IMR-90 (cell line): ENCODE measurements around the gene CTCFL. TPM values are rescaled to one million over a fixed set of nuclear protein-coding genes. Genes with fewer than 3 reads are reported as not detected.

ENCODE experiments used
- ATAC-seq: fragments of 200-7000 bp; cut with Tn5 transposase; 2 replicates; pipeline ENCODE4 v1.9.1; 2020; ENCODE audit warnings: low read depth, mild to moderate bottlenecking, moderate library complexity
- BruUV-seq: library from RNA; stranded (reverse); fragments of 400-500 nt; replicated peaks from 2 replicates; lab custom pipeline; 2021; lab: Mats Ljungman, UMichigan
- CTCF ChIA-PET: fragments of 300-600 bp; formaldehyde crosslinking; extraction: SDS; loops from one replicate; lab custom pipeline; 2021; ENCODE audit warnings: antibody characterized with exemption; lab: Yijun Ruan, JAX
- POLR2A ChIA-PET: fragments of 300-600 bp; sonication (Branson Sonifier 250); formaldehyde crosslinking; loops from one replicate; lab custom pipeline; 2022; ENCODE audit warnings: antibody characterized with exemption; ENCODE audit not compliant: unreplicated experiment; lab: Charles Lee
- DNase-seq: peaks from one replicate; pipeline ENCODE4 v3.0.0; 2013
- H2AFZ ChIP-seq: replicated peaks from 2 replicates; pipeline ENCODE3; 2013; ENCODE audit warnings: low read length, mild to moderate bottlenecking; ENCODE audit not compliant: poor library complexity
- H2AK5ac ChIP-seq: 2 replicates; pipeline ENCODE4 v1.6.1; 2013; ENCODE audit warnings: low read depth, low read length, inconsistent platforms
- H2AK9ac ChIP-seq: replicated peaks from 2 replicates; pipeline ENCODE3; 2013; ENCODE audit warnings: mild to moderate bottlenecking, low read depth, low read length, moderate library complexity; ENCODE audit not compliant: poor library complexity
- H2BK120ac ChIP-seq: 2 replicates; pipeline ENCODE4 v1.6.1; 2013; ENCODE audit warnings: low read depth, low read length, inconsistent platforms
- H2BK15ac ChIP-seq: 3 replicates; pipeline ENCODE4 v1.6.1; 2013; ENCODE audit warnings: low read depth, low read length, inconsistent platforms
- H2BK20ac ChIP-seq: 2 replicates; pipeline ENCODE4 v1.6.1; 2013; ENCODE audit warnings: low read depth, mild to moderate bottlenecking, inconsistent platforms, low read length, moderate library complexity
- H2BK5ac ChIP-seq: 2 replicates; pipeline ENCODE4 v1.6.1; 2013; ENCODE audit warnings: mild to moderate bottlenecking, low read depth, low read length, inconsistent platforms; ENCODE audit not compliant: poor library complexity, severe bottlenecking
- H3K14ac ChIP-seq: replicated peaks from 2 replicates; pipeline ENCODE4 v1.6.1; 2013; ENCODE audit warnings: low read depth, low read length, inconsistent platforms
- H3K18ac ChIP-seq: 2 replicates; pipeline ENCODE4 v1.6.1; 2013; ENCODE audit warnings: low read depth, low read length, control low read depth
- H3K23ac ChIP-seq: 2 replicates; pipeline ENCODE4 v1.6.1; 2013; ENCODE audit warnings: low read depth, low read length, inconsistent platforms
- H3K27ac ChIP-seq: 2 replicates; pipeline ENCODE4 v1.5.1; 2013; ENCODE audit warnings: mild to moderate bottlenecking, control low read depth, low read length; ENCODE audit not compliant: insufficient read depth
- H3K27me3 ChIP-seq: 2 replicates; pipeline ENCODE4 v1.6.1; 2013; ENCODE audit warnings: low read length; ENCODE audit not compliant: control insufficient read depth, insufficient read depth
- H3K36me3 ChIP-seq: 2 replicates; pipeline ENCODE4 v1.6.1; 2013; ENCODE audit warnings: low read length, mixed read lengths; ENCODE audit not compliant: control insufficient read depth, insufficient read depth
- H3K4ac ChIP-seq: 2 replicates; pipeline ENCODE4 v1.6.1; 2013; ENCODE audit warnings: low read depth, low read length, inconsistent platforms
- H3K4me1 ChIP-seq: 2 replicates; pipeline ENCODE4 v1.6.1; 2013; ENCODE audit warnings: low read length, mixed read lengths; ENCODE audit not compliant: control insufficient read depth, insufficient read depth
- H3K4me2 ChIP-seq: 2 replicates; pipeline ENCODE4 v1.6.1; 2013; ENCODE audit warnings: low read depth, mild to moderate bottlenecking, control low read depth, low read length, moderate library complexity
- H3K4me3 ChIP-seq: 2 replicates; pipeline ENCODE4 v1.5.1; 2013; ENCODE audit warnings: low read depth, mild to moderate bottlenecking, control low read depth, low read length, moderate library complexity; ENCODE audit not compliant: insufficient read depth
- H3K56ac ChIP-seq: 2 replicates; pipeline ENCODE4 v1.6.1; 2013; ENCODE audit warnings: low read length, inconsistent platforms; ENCODE audit not compliant: insufficient read depth; ENCODE audit errors: extremely low read depth
- H3K79me1 ChIP-seq, 2 experiments: 2 replicates each; pipeline ENCODE4 v1.6.1; 2013; ENCODE audit warnings: low read length in 2 of 2, inconsistent platforms in 1 of 2, low read depth in 1 of 2
- H3K9ac ChIP-seq: 2 replicates; pipeline ENCODE4 v1.6.1; 2013; ENCODE audit warnings: low read depth, low read length, control low read depth
- H3K9me1 ChIP-seq: 2 replicates; pipeline ENCODE4 v1.6.1; 2013; ENCODE audit warnings: low read length, inconsistent platforms; ENCODE audit not compliant: insufficient read depth
- H3K9me3 ChIP-seq: 2 replicates; pipeline ENCODE4 v1.6.1; 2013; ENCODE audit warnings: low read length; ENCODE audit not compliant: control insufficient read depth, insufficient read depth
- H4K20me1 ChIP-seq: 2 replicates; pipeline ENCODE4 v1.6.1; 2013; ENCODE audit warnings: low read length, inconsistent platforms; ENCODE audit not compliant: insufficient read depth
- H4K5ac ChIP-seq: 2 replicates; pipeline ENCODE4 v1.6.1; 2013; ENCODE audit warnings: mild to moderate bottlenecking, low read depth, low read length, control low read depth
- H4K8ac ChIP-seq, 2 experiments: 2 replicates each; pipeline ENCODE4 v1.6.1; 2013; ENCODE audit warnings: low read depth in 2 of 2, low read length in 2 of 2, control low read depth in 1 of 2, inconsistent platforms in 1 of 2
- H4K91ac ChIP-seq: 2 replicates; pipeline ENCODE4 v1.6.1; 2013; ENCODE audit warnings: low read depth, low read length, inconsistent platforms; ENCODE audit not compliant: insufficient read depth
- BHLHE40 ChIP-seq: fragments of 150-350 bp; IDR thresholded peaks from 2 replicates; pipeline ENCODE4 v1.6.1; 2016; ENCODE audit warnings: mild to moderate bottlenecking, low read depth, low read length
- CEBPB ChIP-seq: IDR thresholded peaks from 2 replicates; pipeline ENCODE4 v1.6.1; 2012; ENCODE audit warnings: low read depth, low read length, improper control_type of control experiment
- CHD1 ChIP-seq: IDR thresholded peaks from 2 replicates; pipeline ENCODE4 v1.6.1; 2012; ENCODE audit warnings: low read depth, low read length, improper control_type of control experiment
- CTCF ChIP-seq: conservative IDR thresholded peaks from 2 replicates; pipeline ENCODE4 v1.5.1; 2012; ENCODE audit warnings: mild to moderate bottlenecking, low read depth, low read length, improper control_type of control experiment
- FOS ChIP-seq: fragments of 150-350 bp; IDR thresholded peaks from 2 replicates; pipeline ENCODE4 v1.6.1; 2016; ENCODE audit warnings: low read depth, low read length
- MAFK ChIP-seq: IDR thresholded peaks from 2 replicates; pipeline ENCODE4 v1.6.1; 2012; ENCODE audit warnings: low read depth, low read length, improper control_type of control experiment
- MAZ ChIP-seq: IDR thresholded peaks from 2 replicates; pipeline ENCODE4 v1.6.1; 2012; ENCODE audit warnings: low read depth, mild to moderate bottlenecking, low read length, improper control_type of control experiment, moderate library complexity, borderline replicate concordance
- MXI1 ChIP-seq: IDR thresholded peaks from 2 replicates; pipeline ENCODE4 v1.6.1; 2012; ENCODE audit warnings: low read depth, mild to moderate bottlenecking, low read length, moderate library complexity, borderline replicate concordance
- NFE2L2 ChIP-seq: fragments of 150-350 bp; IDR thresholded peaks from 2 replicates; pipeline ENCODE4 v1.6.1; 2016; ENCODE audit warnings: low read depth, mild to moderate bottlenecking, low read length
- POLR2A ChIP-seq: IDR thresholded peaks from 2 replicates; pipeline ENCODE4 v1.6.1; 2012; ENCODE audit warnings: mild to moderate bottlenecking, low read depth, low read length
- RAD21 ChIP-seq: IDR thresholded peaks from 2 replicates; pipeline ENCODE4 v1.6.1; 2012; ENCODE audit warnings: low read length, improper control_type of control experiment
- RCOR1 ChIP-seq: IDR thresholded peaks from 2 replicates; pipeline ENCODE4 v1.6.1; 2012; ENCODE audit warnings: mild to moderate bottlenecking, low read length, improper control_type of control experiment; ENCODE audit not compliant: insufficient replicate concordance
- RFX5 ChIP-seq: IDR thresholded peaks from 2 replicates; pipeline ENCODE4 v1.8.0; 2012; ENCODE audit warnings: low read depth, mild to moderate bottlenecking, low read length, moderate library complexity
- SMC3 ChIP-seq: fragments of 150-350 bp; IDR thresholded peaks from 2 replicates; pipeline ENCODE4 v1.6.1; 2016; ENCODE audit warnings: low read depth, mild to moderate bottlenecking, antibody characterized with exemption, low read length, moderate library complexity
- USF2 ChIP-seq: fragments of 150-350 bp; IDR thresholded peaks from 2 replicates; pipeline ENCODE4 v1.6.1; 2017; ENCODE audit warnings: mild to moderate bottlenecking, antibody characterized with exemption, low read length, low read depth
- WGBS, 2 experiments: methylation state at CpG; one replicate each; pipeline versions ENCODE4 v1.1.5 to v1.1.7; 2013; ENCODE audit warnings: missing lambda C conversion rate in 2 of 2; ENCODE audit not compliant: insufficient read length in 1 of 2; ENCODE audit errors: extremely low coverage in 2 of 2; 5-methylcytosine and 5-hydroxymethylcytosine counted together
- dilution Hi-C: fragments of 300-500 bp; cut with HindIII; formaldehyde crosslinking; loops from one replicate; pipeline ENCODE4 v1.14.3; 2018; ENCODE audit warnings: low sequenced_read_pairs; ENCODE audit not compliant: unreplicated experiment
- in situ Hi-C: fragments of 300-500 bp; cut with MboI; formaldehyde crosslinking; loops from 3 replicates; pipeline ENCODE4 v1.14.3; 2019; ENCODE audit warnings: low sequenced_read_pairs, inconsistent platforms, mixed read lengths
- intact Hi-C: fragments of 100-400 bp; cut with micrococcal nuclease; formaldehyde crosslinking; loops from 2 replicates; pipeline ENCODE4 v1.10.0; 2022
- polyA plus RNA-seq, 3 experiments: library from polyadenylated mRNA; depleted of rRNA; stranded (reverse); fragments of >200 nt; gene quantifications; 2 replicates each; pipeline ENCODE4 v1.2.3, GENCODE V29; 2012; ENCODE audit warnings: low replicate concordance in 1 of 3
- total RNA-seq: library from RNA; depleted of rRNA; stranded (reverse); fragments of >200 nt; gene quantifications from 2 replicates; pipeline ENCODE4 v1.2.3, GENCODE V29; 2012
- TF ChIP-seq, protein P1 (sequence below): fragments of 150-350 bp; IDR thresholded peaks from 2 replicates; pipeline ENCODE4 v1.6.1; 2016; ENCODE audit warnings: low read depth, mild to moderate bottlenecking, low read length, moderate library complexity, borderline replicate concordance

Gene CTCFL
- total and polyA plus RNA-seq, 2 of the 4 experiments (the other 2 are of a cell fraction), result not detected

- no peak for ATAC-seq
- Histone ChIP-seq H3K4ac (no peak overlapping the region), H3K79me1 (no peaks in the 10 kb centered on the region), H3K27me3 (peaks cover 9% of the 10 kb centered on the region), H4K8ac (no peak overlapping the region), H3K23ac (no peak overlapping the region), H3K36me3 (no peaks in the 10 kb centered on the region), H3K9me1 (no peaks in the 10 kb centered on the region), H3K56ac (no peak overlapping the region), H4K91ac (no peak overlapping the region), H3K27ac (no peak overlapping the region), H2BK20ac (no peak overlapping the region), H3K4me1 (no peaks in the 10 kb centered on the region), H2AFZ (no peak overlapping the region), H3K9ac (no peak overlapping the region), H2BK15ac (no peak overlapping the region), H3K18ac (no peak overlapping the region), H3K14ac (no peak overlapping the region), H3K4me3 (no peak overlapping the region), H3K9me3 (no peaks in the 10 kb centered on the region), H2BK5ac (no peak overlapping the region), H2AK9ac (no peak overlapping the region), H2BK120ac (no peak overlapping the region), H3K4me2 (no peak overlapping the region), H2AK5ac (no peak overlapping the region), H4K5ac (no peak overlapping the region), H4K20me1 (no peaks in the 10 kb centered on the region)
- TF ChIP-seq MAZ (no peak), MXI1 (no peak), CHD1 (no peak), MAFK (no peak), CEBPB (no peak), CTCF (no peak), RCOR1 (no peak), FOS (no peak), NFE2L2 (no peak), BHLHE40 (no peak), SMC3 (no peak), RAD21 (no peak), USF2 (no peak), RFX5 (no peak), POLR2A (no peak)
- TF ChIP-seq, protein P1, sequence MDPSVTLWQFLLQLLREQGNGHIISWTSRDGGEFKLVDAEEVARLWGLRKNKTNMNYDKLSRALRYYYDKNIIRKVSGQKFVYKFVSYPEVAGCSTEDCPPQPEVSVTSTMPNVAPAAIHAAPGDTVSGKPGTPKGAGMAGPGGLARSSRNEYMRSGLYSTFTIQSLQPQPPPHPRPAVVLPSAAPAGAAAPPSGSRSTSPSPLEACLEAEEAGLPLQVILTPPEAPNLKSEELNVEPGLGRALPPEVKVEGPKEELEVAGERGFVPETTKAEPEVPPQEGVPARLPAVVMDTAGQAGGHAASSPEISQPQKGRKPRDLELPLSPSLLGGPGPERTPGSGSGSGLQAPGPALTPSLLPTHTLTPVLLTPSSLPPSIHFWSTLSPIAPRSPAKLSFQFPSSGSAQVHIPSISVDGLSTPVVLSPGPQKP, result no peak
- DNase-seq, result no peak
- BruUV-seq, result no TSS peak
- no CpG with 5 or more reads among the region's 5 CpGs for WGBS, 2 experiments
- intact Hi-C loops (no loop called here), dilution Hi-C loops (no loop called here), in situ Hi-C loops (no loop called here)
- ChIA-PET CTCF (no interaction called here), POLR2A (interaction anchor here (0.6 kb wide), 1 partner anchor 140 kb away, joined by 5 read pairs; no protein-coding TSS in a partner anchor)
Measured at GRCh38 chr20:57508831-57509230, 16.1 kb downstream of the CTCFL start.
